Retinal pigment epithelial cell (primary cell): ENCODE data around the gene PHYHIPL.
"Not testable (repeated sequence)": the region's sequence is repeated elsewhere in the genome, so short reads cannot be mapped to it uniquely, and the experiment has no call there.

Experiments used
- DNase-seq: peaks from one replicate; pipeline ENCODE4 v3.0.0-alpha.2; 2010; ENCODE audit warnings: low read depth
- H3K4me3 ChIP-seq: 2 replicates; pipeline ENCODE4 v1.5.1; 2011; ENCODE audit warnings: mild to moderate bottlenecking, low read length, control low read depth, moderate library complexity
- TF ChIP-seq, protein P1 (sequence below): conservative IDR thresholded peaks from 2 replicates; pipeline ENCODE4 v1.5.1; 2011; ENCODE audit warnings: low read depth, low read length, control low read depth, inconsistent platforms

Gene PHYHIPL

GRCh38 chr10:59236064-59236697 lies 59.7 kb downstream of the PHYHIPL start:
- H3K4me3 ChIP-seq, result no peak overlapping the region
- TF ChIP-seq, protein P1, sequence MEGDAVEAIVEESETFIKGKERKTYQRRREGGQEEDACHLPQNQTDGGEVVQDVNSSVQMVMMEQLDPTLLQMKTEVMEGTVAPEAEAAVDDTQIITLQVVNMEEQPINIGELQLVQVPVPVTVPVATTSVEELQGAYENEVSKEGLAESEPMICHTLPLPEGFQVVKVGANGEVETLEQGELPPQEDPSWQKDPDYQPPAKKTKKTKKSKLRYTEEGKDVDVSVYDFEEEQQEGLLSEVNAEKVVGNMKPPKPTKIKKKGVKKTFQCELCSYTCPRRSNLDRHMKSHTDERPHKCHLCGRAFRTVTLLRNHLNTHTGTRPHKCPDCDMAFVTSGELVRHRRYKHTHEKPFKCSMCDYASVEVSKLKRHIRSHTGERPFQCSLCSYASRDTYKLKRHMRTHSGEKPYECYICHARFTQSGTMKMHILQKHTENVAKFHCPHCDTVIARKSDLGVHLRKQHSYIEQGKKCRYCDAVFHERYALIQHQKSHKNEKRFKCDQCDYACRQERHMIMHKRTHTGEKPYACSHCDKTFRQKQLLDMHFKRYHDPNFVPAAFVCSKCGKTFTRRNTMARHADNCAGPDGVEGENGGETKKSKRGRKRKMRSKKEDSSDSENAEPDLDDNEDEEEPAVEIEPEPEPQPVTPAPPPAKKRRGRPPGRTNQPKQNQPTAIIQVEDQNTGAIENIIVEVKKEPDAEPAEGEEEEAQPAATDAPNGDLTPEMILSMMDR, result no peak
- no peak for DNase-seq

DNA sequence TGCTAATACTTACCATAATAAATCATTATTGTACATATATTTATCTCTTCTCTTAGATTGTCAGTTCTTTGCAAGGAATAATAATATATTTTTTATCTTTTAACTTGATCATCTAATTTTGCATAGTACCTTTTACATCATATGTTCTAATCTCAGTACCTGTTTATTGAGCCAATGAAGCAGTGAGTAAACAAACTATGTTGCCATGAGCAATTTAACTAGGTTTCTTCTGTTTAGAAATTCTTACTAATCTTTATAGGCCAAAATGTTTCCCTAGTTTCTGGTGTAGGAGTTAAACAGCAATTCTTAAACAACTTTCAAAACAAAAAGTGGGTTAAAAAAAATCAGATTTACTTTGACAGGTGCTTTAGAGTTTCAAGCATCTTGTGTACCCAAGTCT lies 61.3 kb downstream of the PHYHIPL start:
- TF ChIP-seq, protein P1, result no peak
- DNase-seq, result no peak
- no peak overlapping the region for H3K4me3 ChIP-seq

DNA sequence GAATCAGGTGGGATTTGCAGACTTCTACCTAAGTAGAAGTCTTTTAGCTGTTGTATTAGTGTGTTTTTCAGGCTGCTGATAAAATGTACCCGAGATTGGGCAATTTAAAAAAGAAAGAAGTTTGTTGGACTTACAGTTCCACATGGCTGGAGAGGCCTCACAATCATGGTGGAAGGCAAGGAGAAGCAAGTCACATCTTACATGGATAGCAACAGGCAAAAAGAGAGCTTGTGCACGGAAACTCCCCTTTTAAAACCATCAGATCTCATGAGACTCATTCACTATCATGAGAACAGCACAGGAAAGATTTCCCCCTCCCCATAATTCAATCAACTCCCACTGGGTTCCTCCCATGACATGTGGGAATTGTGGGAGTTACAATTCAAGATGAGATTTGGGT lies 62.7 kb downstream of the PHYHIPL start:
- not testable (repeated sequence) for H3K4me3 ChIP-seq, DNase-seq

DNA sequence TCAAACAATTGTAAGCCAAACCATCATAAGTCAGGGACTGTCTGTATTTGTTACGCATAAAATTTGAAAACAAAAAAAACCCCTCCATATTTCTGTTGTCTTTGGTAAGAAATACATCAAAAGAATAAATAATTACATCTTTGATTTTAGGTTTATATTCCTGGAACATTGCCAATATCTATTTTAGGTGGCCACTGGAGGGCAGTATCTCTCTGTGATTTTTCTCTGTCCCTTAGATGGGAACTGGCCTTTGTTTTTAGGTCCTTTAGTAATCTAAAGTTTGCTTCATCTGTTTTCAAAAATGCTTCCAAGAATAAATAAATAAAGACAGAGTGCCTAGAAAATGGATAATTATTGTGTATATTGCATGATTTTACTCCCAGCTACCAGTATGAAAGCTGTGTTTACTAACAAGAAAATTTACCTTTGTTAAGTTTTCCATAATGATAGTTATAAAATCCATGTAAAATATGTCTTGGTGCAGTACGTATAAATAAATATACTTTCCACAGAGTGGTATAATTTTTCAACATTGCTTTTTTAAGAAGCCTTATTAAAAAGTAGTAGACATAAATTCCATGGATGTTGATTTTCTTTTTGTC lies 64.2 kb downstream of the PHYHIPL start:
- DNase-seq, result peak; percentile 15
- TF ChIP-seq, protein P1, result peak; percentile 44
- H3K4me3 ChIP-seq, result no peak overlapping the region

DNA sequence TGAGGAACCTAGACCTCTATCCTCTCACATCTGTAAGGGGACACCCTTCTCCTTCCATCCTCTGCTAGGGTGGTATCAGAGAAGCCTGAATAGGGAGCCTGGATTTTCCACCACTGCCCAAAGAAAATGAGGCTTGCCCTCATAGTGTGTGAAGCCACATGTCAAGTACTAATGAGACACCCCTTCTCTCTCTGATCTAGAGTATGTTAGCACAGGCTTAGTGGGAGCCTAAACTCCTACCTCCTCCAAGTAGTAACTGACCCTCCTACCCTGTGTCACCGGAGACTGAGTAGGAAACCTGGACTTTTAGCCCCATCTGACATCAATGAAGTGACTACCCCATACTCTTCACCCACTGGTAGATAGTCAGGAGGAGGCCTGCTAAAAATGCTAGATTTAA lies 65.6 kb downstream of the PHYHIPL start:
- TF ChIP-seq, protein P1, result no peak
- no peak for DNase-seq
- no peak overlapping the region for H3K4me3 ChIP-seq

GRCh38 chr10:59242991-59243390 lies 66.5 kb downstream of the PHYHIPL start:
- no peak overlapping the region for H3K4me3 ChIP-seq
- TF ChIP-seq, protein P1, result no peak
- no peak for DNase-seq

DNA sequence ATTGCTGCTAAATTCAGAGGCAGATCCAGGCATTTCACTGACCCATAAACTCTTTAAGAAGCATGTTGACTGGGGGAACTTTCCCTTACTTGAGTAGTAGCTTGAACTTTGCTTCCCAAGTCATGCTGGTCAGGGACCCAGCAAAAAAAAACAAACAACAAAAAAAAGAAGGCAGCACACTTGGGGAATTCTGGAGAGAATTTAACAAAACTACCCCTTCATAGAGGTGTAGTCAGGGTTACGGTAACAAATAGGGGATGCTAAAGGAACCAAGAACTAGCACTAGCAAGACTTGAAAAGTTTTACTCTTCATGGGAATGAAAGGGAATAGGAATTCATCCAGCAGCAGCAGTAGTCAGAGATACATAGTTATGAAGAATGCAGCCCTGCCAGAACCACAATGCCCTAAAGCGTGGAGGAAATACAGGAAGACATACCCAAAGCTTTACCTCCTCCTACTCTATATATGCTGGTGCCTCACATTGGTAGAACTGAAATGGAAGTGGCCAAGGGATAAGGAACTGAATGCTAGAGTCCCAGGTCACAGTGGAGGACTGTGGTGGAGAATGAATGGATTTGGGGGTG lies 67.3 kb downstream of the PHYHIPL start:
- DNase-seq, result no peak
- H3K4me3 ChIP-seq, result no peak overlapping the region
- TF ChIP-seq, protein P1, result no peak
